ENCODE results near the gene LHFPL3.

Gene LHFPL3

GRCh38 chr7:104388222-104388621 is 59.8 kb downstream of the LHFPL3 start:
- in situ Hi-C loops (cut with HindIII; ENCODE audit: low pct_unique_long_range_greater_than_20kb, low sequenced_read_pairs): no loop called here
- TF ChIP-seq JUND (IDR thresholded peaks at IDR 0.05; ENCODE audit: low read depth): no peak
- no peak for DNase-seq (ENCODE audit: low read depth in 1 of 2, low spot score in 1 of 2)

DNA sequence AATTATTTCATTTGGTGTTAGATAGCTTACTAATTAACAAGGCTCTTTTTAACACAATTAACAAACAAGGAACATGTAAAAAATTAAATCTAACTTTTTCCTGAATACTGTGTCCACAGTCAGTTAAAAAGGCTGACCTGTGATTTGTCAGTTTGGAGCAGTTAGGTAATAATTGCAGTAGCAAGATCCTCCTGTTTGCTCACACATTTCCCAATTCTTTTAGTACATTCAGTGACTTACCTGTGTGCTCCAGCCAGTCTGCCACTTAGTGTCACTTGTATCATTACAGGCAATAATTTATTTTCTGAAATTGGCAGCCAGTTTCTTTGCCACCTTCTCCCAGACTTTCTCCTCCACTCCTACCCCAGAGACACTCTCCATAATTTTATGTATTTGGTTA is 66.8 kb downstream of the LHFPL3 start:
- DNase-seq (ENCODE audit: low read depth in 1 of 2, low spot score in 1 of 2): no peak
- in situ Hi-C loops (cut with HindIII; ENCODE audit: low pct_unique_long_range_greater_than_20kb, low sequenced_read_pairs): no loop called here
- TF ChIP-seq JUND (IDR thresholded peaks at IDR 0.05; ENCODE audit: low read depth): no peak

- no peak for TF ChIP-seq JUND (IDR thresholded peaks at IDR 0.05; ENCODE audit: low read depth)
- in situ Hi-C loops (cut with HindIII; ENCODE audit: low pct_unique_long_range_greater_than_20kb, low sequenced_read_pairs): no loop called here
- DNase-seq (ENCODE audit: low read depth in 1 of 2, low spot score in 1 of 2): no peak
Observed at GRCh38 chr7:104397442-104397841, 69.0 kb downstream of the LHFPL3 start.

- no peak for DNase-seq (ENCODE audit: low read depth in 1 of 2, low spot score in 1 of 2)
- in situ Hi-C loops (cut with HindIII; ENCODE audit: low pct_unique_long_range_greater_than_20kb, low sequenced_read_pairs): no loop called here
- no peak for TF ChIP-seq JUND (IDR thresholded peaks at IDR 0.05; ENCODE audit: low read depth)
Observed at GRCh38 chr7:104408371-104408770, 80.0 kb downstream of the LHFPL3 start.

DNA sequence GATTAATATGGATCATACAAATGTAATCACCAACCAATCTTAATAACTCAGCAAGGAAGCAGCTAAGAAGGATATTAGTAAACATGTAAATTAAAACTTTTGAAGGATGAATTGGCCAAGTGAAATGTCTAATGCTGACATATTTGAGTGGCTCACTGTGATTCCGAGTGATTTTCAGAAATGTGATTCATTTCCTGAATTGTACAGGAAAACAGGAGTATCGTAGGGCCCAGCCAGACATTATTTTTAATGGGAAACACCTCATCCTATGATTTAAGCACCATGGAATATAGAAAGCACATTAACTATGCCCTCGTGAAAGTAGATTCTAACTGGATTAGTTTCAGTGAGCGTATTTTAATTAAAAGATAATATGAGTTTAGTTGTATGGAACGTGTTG is 82.3 kb downstream of the LHFPL3 start:
- DNase-seq (ENCODE audit: low read depth in 1 of 2, low spot score in 1 of 2): no peak
- no peak for TF ChIP-seq JUND (IDR thresholded peaks at IDR 0.05; ENCODE audit: low read depth)
- in situ Hi-C loops (cut with HindIII; ENCODE audit: low pct_unique_long_range_greater_than_20kb, low sequenced_read_pairs): no loop called here

DNA sequence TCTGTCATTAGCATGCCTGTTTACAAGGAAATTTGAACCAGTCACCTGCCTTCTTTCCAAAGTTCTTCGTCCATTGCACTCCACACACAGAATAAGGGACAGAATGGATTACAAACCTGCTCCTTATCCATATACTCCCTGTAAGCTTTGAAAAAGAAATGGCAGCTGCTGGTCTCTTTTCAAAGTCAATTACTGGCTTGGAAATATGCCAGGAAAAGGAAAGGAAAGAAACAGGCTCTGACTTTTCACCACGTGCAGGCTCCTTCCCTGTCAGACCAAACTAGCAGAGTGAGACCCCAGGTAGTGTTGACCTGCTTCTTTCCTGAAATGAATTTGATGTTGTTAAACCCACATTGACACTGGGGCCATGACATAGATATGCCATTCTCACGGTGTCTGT is 84.5 kb downstream of the LHFPL3 start:
- no peak for DNase-seq (ENCODE audit: low read depth in 1 of 2, low spot score in 1 of 2)
- TF ChIP-seq JUND (IDR thresholded peaks at IDR 0.05; ENCODE audit: low read depth): no peak
- in situ Hi-C loops (cut with HindIII; ENCODE audit: low pct_unique_long_range_greater_than_20kb, low sequenced_read_pairs): no loop called here

DNA sequence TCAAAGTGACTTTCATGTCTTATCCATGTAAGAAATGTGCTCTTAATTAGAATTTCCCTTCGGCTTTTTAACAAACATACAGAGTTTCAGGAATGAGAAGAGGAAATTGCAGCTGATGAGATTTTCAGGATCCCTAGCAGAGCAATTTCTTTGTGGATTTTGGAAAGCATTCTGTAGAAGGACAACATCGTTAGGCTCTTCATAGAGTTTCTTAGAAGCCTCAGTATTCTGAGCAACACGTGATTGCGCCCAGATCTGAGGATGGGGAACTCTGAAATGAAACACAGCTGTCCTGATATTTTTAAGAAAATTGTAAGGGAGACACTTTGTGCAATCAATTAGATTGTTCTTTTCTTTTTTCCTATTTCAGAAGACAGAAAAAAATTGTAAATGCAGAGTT is 85.8 kb downstream of the LHFPL3 start:
- in situ Hi-C loops (cut with HindIII; ENCODE audit: low pct_unique_long_range_greater_than_20kb, low sequenced_read_pairs): no loop called here
- DNase-seq (ENCODE audit: low read depth in 1 of 2, low spot score in 1 of 2): no peak
- TF ChIP-seq JUND (IDR thresholded peaks at IDR 0.05; ENCODE audit: low read depth): no peak

DNA sequence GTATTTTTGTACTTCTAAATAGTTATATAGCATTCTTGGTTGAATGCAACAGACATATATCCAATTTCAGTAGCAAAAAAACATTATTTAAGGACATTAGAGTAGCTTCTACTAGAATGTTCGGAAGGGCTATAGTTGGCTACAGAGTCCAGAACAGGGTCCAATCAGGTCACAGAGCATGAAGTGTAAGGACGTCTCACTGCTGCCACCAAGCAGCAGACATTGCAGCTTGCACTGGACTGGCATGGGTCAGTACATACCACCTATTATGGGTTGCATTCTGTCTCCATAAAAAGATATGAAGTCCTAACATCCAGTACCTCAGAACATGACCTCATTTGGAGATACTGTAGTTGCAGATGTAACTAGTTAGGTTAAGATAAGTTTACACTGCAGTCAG is 87.3 kb downstream of the LHFPL3 start:
- DNase-seq (ENCODE audit: low read depth in 1 of 2, low spot score in 1 of 2): no peak
- no peak for TF ChIP-seq JUND (IDR thresholded peaks at IDR 0.05; ENCODE audit: low read depth)
- in situ Hi-C loops (cut with HindIII; ENCODE audit: low pct_unique_long_range_greater_than_20kb, low sequenced_read_pairs): no loop called here

DNA sequence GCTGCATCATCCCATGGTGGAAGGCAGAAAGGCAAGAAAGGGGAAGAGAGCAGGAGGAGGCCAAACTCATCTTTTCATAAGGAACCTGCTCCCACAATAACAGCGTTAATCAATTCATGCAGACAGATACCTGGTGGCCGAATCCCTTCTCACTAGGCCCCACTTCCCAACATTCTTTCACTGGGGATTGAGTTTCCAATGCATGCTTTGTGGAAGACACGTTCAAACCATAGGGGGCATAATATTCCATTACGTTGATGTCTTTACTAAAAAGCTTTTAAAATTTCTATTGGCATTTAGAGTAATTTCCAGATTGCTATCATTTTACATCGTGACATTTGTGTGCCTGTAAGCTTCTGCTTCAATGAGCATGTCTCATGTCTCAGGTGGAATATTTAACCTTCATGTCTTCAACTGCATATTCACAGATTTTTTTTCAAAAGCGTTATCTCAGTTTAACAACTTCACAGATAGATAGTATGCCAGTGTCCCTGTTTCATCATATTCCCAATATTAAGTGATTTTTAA is 88.5 kb downstream of the LHFPL3 start:
- no peak for DNase-seq (ENCODE audit: low read depth in 1 of 2, low spot score in 1 of 2)
- TF ChIP-seq JUND (IDR thresholded peaks at IDR 0.05; ENCODE audit: low read depth): no peak
- in situ Hi-C loops (cut with HindIII; ENCODE audit: low pct_unique_long_range_greater_than_20kb, low sequenced_read_pairs): no loop called here

GRCh38 chr7:104431930-104432329 is 103.5 kb downstream of the LHFPL3 start:
- no peak for DNase-seq (ENCODE audit: low read depth in 1 of 2, low spot score in 1 of 2)
- in situ Hi-C loops (cut with HindIII; ENCODE audit: low pct_unique_long_range_greater_than_20kb, low sequenced_read_pairs): no loop called here
- TF ChIP-seq JUND (IDR thresholded peaks at IDR 0.05; ENCODE audit: low read depth): no peak

DNA sequence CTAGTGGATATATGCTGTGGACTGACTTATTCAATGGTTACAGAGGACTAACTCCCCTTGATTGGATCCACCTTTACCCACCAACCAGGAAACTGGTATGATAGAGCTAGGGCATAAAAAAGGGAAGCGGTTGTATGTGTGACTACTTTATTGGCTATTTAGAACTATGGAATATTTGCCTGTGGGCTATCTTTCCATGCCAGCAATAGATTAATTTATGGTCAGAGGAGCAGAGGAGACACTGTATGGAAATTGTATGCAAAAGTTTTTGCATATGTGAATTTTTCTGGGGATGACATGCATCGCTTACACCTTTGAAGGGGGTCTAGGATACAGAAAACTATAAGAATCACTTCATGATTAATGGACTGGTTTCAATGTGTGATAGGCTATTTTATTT is 105.7 kb downstream of the LHFPL3 start:
- no peak for DNase-seq (ENCODE audit: low read depth in 1 of 2, low spot score in 1 of 2)
- no peak for TF ChIP-seq JUND (IDR thresholded peaks at IDR 0.05; ENCODE audit: low read depth)
- in situ Hi-C loops (cut with HindIII; ENCODE audit: low pct_unique_long_range_greater_than_20kb, low sequenced_read_pairs): no loop called here

GRCh38 chr7:104442481-104442880 is 114.1 kb downstream of the LHFPL3 start:
- TF ChIP-seq JUND (IDR thresholded peaks at IDR 0.05; ENCODE audit: low read depth): no peak
- DNase-seq (ENCODE audit: low read depth in 1 of 2, low spot score in 1 of 2): no peak
- in situ Hi-C loops (cut with HindIII; ENCODE audit: low pct_unique_long_range_greater_than_20kb, low sequenced_read_pairs): no loop called here

DNA sequence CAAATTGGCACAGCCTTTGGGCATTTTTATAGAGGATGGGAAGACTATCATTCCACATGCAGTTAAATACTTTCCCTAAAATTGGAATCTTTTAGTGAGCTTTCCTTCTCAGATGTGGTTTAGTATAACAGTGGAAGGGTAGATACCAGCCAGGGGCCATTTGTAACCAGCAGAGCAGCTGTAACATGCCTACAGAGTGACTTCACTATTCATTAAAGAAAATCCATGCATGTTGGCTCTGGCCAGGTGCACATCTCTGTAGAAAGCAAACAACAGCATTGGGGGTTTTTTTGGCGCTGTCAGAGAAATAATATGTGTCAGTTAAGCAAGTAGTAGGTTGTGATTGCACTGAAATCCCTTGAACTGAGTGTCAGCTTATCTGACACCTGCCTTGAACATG is 115.6 kb downstream of the LHFPL3 start:
- no peak for DNase-seq (ENCODE audit: low read depth in 1 of 2, low spot score in 1 of 2)
- TF ChIP-seq JUND (IDR thresholded peaks at IDR 0.05; ENCODE audit: low read depth): no peak
- in situ Hi-C loops (cut with HindIII; ENCODE audit: low pct_unique_long_range_greater_than_20kb, low sequenced_read_pairs): no loop called here

DNA sequence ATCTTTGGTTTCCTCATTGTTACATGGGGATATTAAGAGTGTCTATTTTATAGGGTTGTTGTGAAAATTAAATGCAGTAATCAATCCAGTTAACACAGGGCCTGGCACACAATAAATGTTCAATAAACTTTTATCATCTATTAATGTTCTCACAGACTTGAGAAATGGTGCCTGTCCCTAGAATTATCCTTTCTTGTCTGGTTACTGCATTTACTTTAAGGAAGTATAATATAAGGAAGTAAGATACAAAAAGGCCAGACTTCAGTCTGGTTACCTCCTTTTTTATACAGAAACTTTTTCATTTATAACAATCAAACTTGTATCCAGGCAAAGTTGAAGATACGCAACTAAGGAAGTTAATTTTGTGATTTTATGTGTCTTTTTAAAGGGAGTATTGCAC is 117.0 kb downstream of the LHFPL3 start:
- no peak for TF ChIP-seq JUND (IDR thresholded peaks at IDR 0.05; ENCODE audit: low read depth)
- in situ Hi-C loops (cut with HindIII; ENCODE audit: low pct_unique_long_range_greater_than_20kb, low sequenced_read_pairs): no loop called here
- no peak for DNase-seq (ENCODE audit: low read depth in 1 of 2, low spot score in 1 of 2)

All from T47D (cell line).